NCI-H2029 (cell line): ENCODE results near the gene RB1.
A peak's percentile ranks its signal among the peaks of the same experiment; 100 is the strongest.

ENCODE experiments used
- DNase-seq: peaks from one replicate; lab custom pipeline; 2025; lab: John Stamatoyannopoulos, UW

Gene RB1

GRCh38 chr13:48303359-48304142, at the start of gene RB1:
RB1 (plus strand) TSS chr13:48303751; CDS start chr13:48303913, 162 bp downstream.
- peak; percentile 70 for DNase-seq

- DNase-seq: no peak
Observed at GRCh38 chr13:48253849-48254248, 49.7 kb upstream of the RB1 start.

- DNase-seq: no peak
Observed at GRCh38 chr13:48255090-48255489, 48.5 kb upstream of the RB1 start.

- DNase-seq: no peak
Observed at GRCh38 chr13:48255954-48256353, 47.6 kb upstream of the RB1 start.

GRCh38 chr13:48258002-48258401, 45.5 kb upstream of the RB1 start:
- DNase-seq: no peak

- DNase-seq: no peak
Observed at GRCh38 chr13:48258430-48258829, 45.1 kb upstream of the RB1 start.

- DNase-seq: no peak
Observed at GRCh38 chr13:48260970-48261369, 42.6 kb upstream of the RB1 start.

GRCh38 chr13:48263196-48263595, 40.4 kb upstream of the RB1 start:
- no peak for DNase-seq

GRCh38 chr13:48264058-48264457, 39.5 kb upstream of the RB1 start:
- no peak for DNase-seq

GRCh38 chr13:48265217-48265815, 38.2 kb upstream of the RB1 start:
- DNase-seq: no peak

- no peak for DNase-seq
Observed at GRCh38 chr13:48266150-48266549, 37.4 kb upstream of the RB1 start.

GRCh38 chr13:48266701-48267639, 36.6 kb upstream of the RB1 start:
- DNase-seq: no peak

- DNase-seq: no peak
Observed at GRCh38 chr13:48268019-48268418, 35.5 kb upstream of the RB1 start.

- DNase-seq: no peak
Observed at GRCh38 chr13:48273346-48273745, 30.2 kb upstream of the RB1 start.

- no peak for DNase-seq
Observed at GRCh38 chr13:48275507-48275906, 28.0 kb upstream of the RB1 start.

- no peak for DNase-seq
Observed at GRCh38 chr13:48278806-48279205, 24.7 kb upstream of the RB1 start.

GRCh38 chr13:48281556-48281955, 22.0 kb upstream of the RB1 start:
- no peak for DNase-seq

GRCh38 chr13:48291730-48292129, 11.8 kb upstream of the RB1 start:
- no peak for DNase-seq

GRCh38 chr13:48292650-48293049, 10.9 kb upstream of the RB1 start:
- no peak for DNase-seq

- DNase-seq: no peak
Observed at GRCh38 chr13:48294653-48295052, 8.9 kb upstream of the RB1 start.

- DNase-seq: no peak
Observed at GRCh38 chr13:48295271-48295670, 8.3 kb upstream of the RB1 start.

- no peak for DNase-seq
Observed at GRCh38 chr13:48296528-48296927, 7.0 kb upstream of the RB1 start.
